Trophoblast cell (in vitro differentiated cells and primary cell): ENCODE data around the gene YKT6.

Source experiments
- DNase-seq, 2 donors: peaks; one replicate each; pipeline ENCODE4 v3.0.0-alpha.2; 2016
- H2AFZ ChIP-seq: 2 replicates; pipeline ENCODE4 v1.6.1; 2013; ENCODE audit warnings: low read length, moderate library complexity, mild to moderate bottlenecking; ENCODE audit not compliant: insufficient read depth, poor library complexity
- H2AK5ac ChIP-seq: 2 replicates; pipeline ENCODE4 v1.6.1; 2013; ENCODE audit warnings: mild to moderate bottlenecking, low read length
- H2BK120ac ChIP-seq: 2 replicates; pipeline ENCODE4 v1.6.1; 2013; ENCODE audit warnings: low read length, mild to moderate bottlenecking, moderate library complexity; ENCODE audit not compliant: insufficient read depth, poor library complexity
- H2BK12ac ChIP-seq: 2 replicates; pipeline ENCODE4 v1.6.1; 2013; ENCODE audit warnings: mild to moderate bottlenecking, low read length, moderate library complexity
- H2BK5ac ChIP-seq: 2 replicates; pipeline ENCODE4 v1.6.1; 2013; ENCODE audit warnings: low read length, low read depth, moderate library complexity, mild to moderate bottlenecking; ENCODE audit not compliant: poor library complexity
- H3K14ac ChIP-seq: 2 replicates; pipeline ENCODE4 v1.6.1; 2013; ENCODE audit warnings: mild to moderate bottlenecking, low read length
- H3K18ac ChIP-seq: 2 replicates; pipeline ENCODE4 v1.6.1; 2013; ENCODE audit warnings: mild to moderate bottlenecking, low read length
- H3K23ac ChIP-seq: 2 replicates; pipeline ENCODE4 v1.6.1; 2013; ENCODE audit warnings: low read length
- H3K27ac ChIP-seq: 2 replicates; pipeline ENCODE4 v1.5.1; 2013; ENCODE audit warnings: low read depth, mild to moderate bottlenecking, inconsistent platforms, low read length, moderate library complexity
- H3K27me3 ChIP-seq: 2 replicates; pipeline ENCODE4 v1.6.1; 2013; ENCODE audit warnings: inconsistent platforms, mild to moderate bottlenecking, low read length, moderate library complexity; ENCODE audit not compliant: insufficient read depth
- H3K36me3 ChIP-seq, 2 experiments: 1 replicate in 1 of 2; 2 replicates in 1 of 2; pipeline ENCODE4 v1.6.1; 2013; ENCODE audit warnings: low read length in 2 of 2, mild to moderate bottlenecking in 2 of 2, moderate library complexity in 1 of 2; ENCODE audit not compliant: insufficient read depth in 2 of 2, control insufficient read depth in 1 of 2
- H3K4ac ChIP-seq: 2 replicates; pipeline ENCODE4 v1.6.1; 2013; ENCODE audit warnings: low read depth, mild to moderate bottlenecking, low read length, moderate library complexity
- H3K4me1 ChIP-seq, 2 experiments: 1 replicate in 1 of 2; 2 replicates in 1 of 2; pipeline ENCODE4 v1.6.1; 2013; ENCODE audit warnings: low read length in 2 of 2, mild to moderate bottlenecking in 2 of 2, moderate library complexity in 1 of 2; ENCODE audit not compliant: insufficient read depth in 2 of 2, control insufficient read depth in 1 of 2
- H3K4me2 ChIP-seq: 2 replicates; pipeline ENCODE4 v1.6.1; 2013; ENCODE audit warnings: inconsistent platforms, mild to moderate bottlenecking, low read length, moderate library complexity
- H3K4me3 ChIP-seq: 2 replicates; pipeline ENCODE4 v1.5.1; 2013; ENCODE audit warnings: mild to moderate bottlenecking, low read depth, low read length, inconsistent platforms
- H3K79me1 ChIP-seq: one replicate; pipeline ENCODE4 v1.6.1; 2013; ENCODE audit warnings: low read length
- H3K79me2 ChIP-seq: 2 replicates; pipeline ENCODE4 v1.6.1; 2013; ENCODE audit warnings: low read length, mild to moderate bottlenecking; ENCODE audit not compliant: control insufficient read depth, insufficient read depth, poor library complexity
- H3K9ac ChIP-seq: 2 replicates; pipeline ENCODE4 v1.6.1; 2013; ENCODE audit warnings: mild to moderate bottlenecking, low read length
- H3K9me3 ChIP-seq: 2 replicates; pipeline ENCODE4 v1.6.1; 2013; ENCODE audit warnings: low read depth, mild to moderate bottlenecking, control low read depth, inconsistent platforms, low read length; ENCODE audit not compliant: insufficient read depth
- H4K12ac ChIP-seq: 2 replicates; pipeline ENCODE4 v1.6.1; 2013; ENCODE audit warnings: low read depth, mild to moderate bottlenecking, low read length, moderate library complexity
- H4K8ac ChIP-seq: 2 replicates; pipeline ENCODE4 v1.6.1; 2013; ENCODE audit warnings: low read depth, mild to moderate bottlenecking, low read length, moderate library complexity
- H4K91ac ChIP-seq: one replicate; pipeline ENCODE4 v1.6.1; 2013; ENCODE audit warnings: low read depth, mild to moderate bottlenecking, low read length, moderate library complexity
- WGBS: extraction: QIAGEN DNeasy Blood & Tissue Kit; methylation state at CpG from one replicate; pipeline ENCODE4 v1.1.7; 2013; ENCODE audit warnings: missing lambda C conversion rate; ENCODE audit not compliant: insufficient read length, insufficient coverage; ENCODE audit errors: extremely low coverage; 5-methylcytosine and 5-hydroxymethylcytosine counted together

Gene YKT6

DNA sequence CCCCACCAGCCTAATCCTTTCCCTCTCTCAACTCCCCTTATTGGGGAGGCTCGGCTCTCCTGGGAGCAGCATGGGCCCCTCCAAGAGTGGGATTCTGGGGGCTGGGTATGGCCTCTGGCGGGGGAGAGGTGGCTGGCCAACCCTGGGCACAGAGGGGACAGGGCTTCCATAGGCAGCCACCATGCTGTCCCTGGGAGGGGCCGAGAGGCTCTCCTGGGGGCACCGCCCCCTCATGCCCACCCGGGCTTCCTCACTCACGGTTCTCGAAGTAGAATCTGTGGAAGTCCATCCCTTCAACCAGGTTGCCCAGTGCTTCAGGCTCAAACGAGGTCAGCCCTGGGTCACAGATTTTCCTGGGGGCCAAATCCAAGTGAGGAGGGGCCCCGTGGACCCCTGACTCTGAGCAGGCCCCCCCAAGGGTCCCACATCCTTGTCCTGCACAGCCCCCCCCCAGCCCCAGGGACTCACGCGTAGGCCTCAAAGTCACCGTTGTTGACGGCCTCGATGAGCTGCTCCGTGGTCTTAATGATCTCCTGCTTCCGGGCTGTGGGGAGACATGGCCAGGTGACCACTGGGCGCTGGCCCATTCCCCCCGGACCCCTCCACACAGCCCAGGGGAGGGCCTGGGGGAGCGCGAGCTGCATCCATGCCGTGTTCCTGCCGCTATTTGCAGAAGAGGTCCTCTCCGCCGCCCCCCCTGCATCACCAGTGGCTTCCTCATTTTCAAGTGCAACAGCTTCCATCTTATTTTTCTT is 19.8 kb downstream of the YKT6 start:
- Histone ChIP-seq H4K12ac (no peak overlapping the region), H2AFZ (no peak overlapping the region), H3K79me1 (no peaks in the 10 kb centered on the region), H3K79me2 (no peaks in the 10 kb centered on the region), H3K23ac (no peak overlapping the region), H2AK5ac (no peak overlapping the region), H3K27ac (no peak overlapping the region), H3K9ac (no peak overlapping the region), H2BK120ac (no peak overlapping the region), H3K27me3 (no peaks in the 10 kb centered on the region), H3K36me3 (no peaks in the 10 kb centered on the region), H4K8ac (no peak overlapping the region), H3K4me3 (no peak overlapping the region), H3K9me3 (peaks cover 4% of the 10 kb centered on the region), H3K4me1 (peaks cover 0 to 3% of the 10 kb centered on the region in 2 experiments), H3K14ac (no peak overlapping the region), H3K18ac (no peak overlapping the region), H3K4me2 (no peak overlapping the region), H2BK5ac (no peak overlapping the region), H4K91ac (no peak overlapping the region), H3K4ac (no peak overlapping the region), H2BK12ac (no peak overlapping the region)
- DNase-seq, result no peak
- no CpG with 5 or more reads among the region's 24 CpGs for WGBS

DNA sequence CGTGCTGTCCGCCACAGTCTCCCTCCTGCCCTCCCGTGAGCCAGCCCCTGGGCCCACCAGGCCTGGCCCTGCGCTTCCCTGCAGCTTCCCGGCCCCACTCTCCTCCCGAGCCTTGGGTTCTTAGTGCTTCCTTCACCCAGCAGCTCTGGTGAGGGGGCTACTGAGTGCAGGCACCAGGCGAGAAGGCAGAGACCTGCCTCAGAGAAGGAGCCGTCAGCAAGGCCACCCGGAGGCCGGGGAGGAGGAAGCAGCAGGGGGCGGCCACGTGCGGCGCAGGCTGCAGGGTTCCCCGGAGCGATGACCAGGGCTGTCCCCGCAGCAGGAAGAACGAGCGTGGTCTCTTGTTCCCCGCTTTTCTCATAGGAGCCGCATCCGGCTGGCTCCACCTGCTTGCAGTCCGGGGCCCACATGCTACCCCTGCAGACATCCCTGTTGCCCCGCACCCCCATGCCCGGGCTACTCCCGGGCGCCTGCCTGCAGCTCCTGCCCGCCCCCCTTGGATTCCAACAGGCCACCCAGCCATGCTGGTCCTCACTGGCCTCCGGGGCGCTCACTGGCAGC is 20.5 kb downstream of the YKT6 start:
- no peaks in the 10 kb centered on the region for H3K27me3 ChIP-seq
- H4K91ac ChIP-seq, result no peak overlapping the region
- H3K18ac ChIP-seq, result no peak overlapping the region
- no peak overlapping the region for H3K27ac ChIP-seq
- no peak overlapping the region for H2BK120ac ChIP-seq
- peaks cover 0 to 3% of the 10 kb centered on the region in 2 experiments for H3K4me1 ChIP-seq
- no peaks in the 10 kb centered on the region for H3K79me1 ChIP-seq
- no peaks in the 10 kb centered on the region for H3K79me2 ChIP-seq
- no peak overlapping the region for H3K4me2 ChIP-seq
- H2BK12ac ChIP-seq, result no peak overlapping the region
- H2AFZ ChIP-seq, result no peak overlapping the region
- H3K23ac ChIP-seq, result no peak overlapping the region
- H4K8ac ChIP-seq, result no peak overlapping the region
- no peak for DNase-seq
- no peaks in the 10 kb centered on the region for H3K36me3 ChIP-seq
- no peak overlapping the region for H3K14ac ChIP-seq
- no peak overlapping the region for H3K4ac ChIP-seq
- H2AK5ac ChIP-seq, result no peak overlapping the region
- no peak overlapping the region for H3K9ac ChIP-seq
- WGBS, result no CpG with 5 or more reads among the region's 30 CpGs
- no peak overlapping the region for H4K12ac ChIP-seq
- H2BK5ac ChIP-seq, result no peak overlapping the region
- H3K4me3 ChIP-seq, result no peak overlapping the region
- H3K9me3 ChIP-seq, result peaks cover 4% of the 10 kb centered on the region

DNA sequence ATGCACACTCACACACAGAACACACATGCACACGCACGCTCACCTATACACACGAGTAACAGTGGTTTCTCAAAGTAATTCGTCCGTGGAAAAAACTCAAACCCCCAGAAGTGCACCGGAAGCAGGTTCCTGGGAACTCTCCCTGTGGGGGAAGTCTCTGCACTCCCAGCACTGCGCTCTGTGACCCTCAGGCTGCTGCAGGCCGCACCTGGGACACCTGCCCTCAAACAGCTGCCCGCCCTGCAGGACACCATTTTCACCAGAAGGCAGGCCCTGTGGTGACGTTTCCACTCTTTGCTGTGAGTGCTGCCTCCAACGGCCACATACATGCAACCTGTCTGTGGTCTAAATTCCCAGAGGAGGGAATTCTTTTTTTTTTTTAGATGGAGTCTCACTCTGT is 21.3 kb downstream of the YKT6 start:
- H4K12ac ChIP-seq, result no peak overlapping the region
- H3K9me3 ChIP-seq, result peaks cover 4% of the 10 kb centered on the region
- H3K27me3 ChIP-seq, result no peaks in the 10 kb centered on the region
- no peak overlapping the region for H3K9ac ChIP-seq
- H3K4me1 ChIP-seq, result peaks cover 0 to 3% of the 10 kb centered on the region in 2 experiments
- H3K4ac ChIP-seq, result no peak overlapping the region
- H2BK5ac ChIP-seq, result no peak overlapping the region
- H3K18ac ChIP-seq, result no peak overlapping the region
- H4K8ac ChIP-seq, result no peak overlapping the region
- no peaks in the 10 kb centered on the region for H3K79me1 ChIP-seq
- H3K36me3 ChIP-seq, result no peaks in the 10 kb centered on the region
- H3K4me3 ChIP-seq, result no peak overlapping the region
- DNase-seq, result no peak
- H3K14ac ChIP-seq, result no peak overlapping the region
- H2BK12ac ChIP-seq, result no peak overlapping the region
- H2AFZ ChIP-seq, result no peak overlapping the region
- no peak overlapping the region for H2AK5ac ChIP-seq
- no peak overlapping the region for H3K4me2 ChIP-seq
- no CpG with 5 or more reads among the region's 11 CpGs for WGBS
- H2BK120ac ChIP-seq, result no peak overlapping the region
- no peak overlapping the region for H3K23ac ChIP-seq
- no peak overlapping the region for H4K91ac ChIP-seq
- H3K27ac ChIP-seq, result no peak overlapping the region
- H3K79me2 ChIP-seq, result no peaks in the 10 kb centered on the region

DNA sequence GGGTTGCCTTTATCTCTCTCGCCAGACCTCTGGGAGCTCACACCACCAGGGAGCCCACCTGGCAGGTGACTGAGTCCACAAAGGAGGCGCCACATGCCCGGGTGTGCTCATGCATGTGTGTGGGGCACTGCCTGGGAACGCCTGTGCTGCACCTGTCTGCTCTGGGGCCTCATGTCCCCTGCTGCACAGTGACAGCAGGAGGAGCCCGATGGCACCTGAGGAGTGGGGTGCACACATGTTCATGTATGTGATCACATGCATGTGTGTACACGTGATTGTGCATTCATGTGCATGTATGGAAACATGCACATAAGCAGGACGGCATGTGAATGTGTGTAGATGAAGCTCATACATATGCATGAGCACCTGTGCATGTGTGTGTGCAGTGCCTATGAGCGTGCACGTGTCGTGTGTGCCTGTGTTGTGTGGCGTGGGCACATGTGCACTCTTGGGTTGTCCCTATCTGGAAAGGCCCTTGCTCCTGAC is 22.0 kb downstream of the YKT6 start:
- Histone ChIP-seq H2BK12ac (no peak overlapping the region), H3K4me2 (no peak overlapping the region), H3K79me2 (no peaks in the 10 kb centered on the region), H3K14ac (no peak overlapping the region), H4K8ac (no peak overlapping the region), H3K79me1 (no peaks in the 10 kb centered on the region), H3K36me3 (no peaks in the 10 kb centered on the region), H2BK120ac (no peak overlapping the region), H3K4ac (no peak overlapping the region), H2AK5ac (no peak overlapping the region), H3K4me3 (no peak overlapping the region), H2BK5ac (no peak overlapping the region), H3K4me1 (peaks cover 0 to 3% of the 10 kb centered on the region in 2 experiments), H3K18ac (no peak overlapping the region), H3K9ac (no peak overlapping the region), H3K27ac (no peak overlapping the region), H3K9me3 (peaks cover 4% of the 10 kb centered on the region), H4K91ac (no peak overlapping the region), H3K27me3 (no peaks in the 10 kb centered on the region), H4K12ac (no peak overlapping the region), H2AFZ (no peak overlapping the region), H3K23ac (no peak overlapping the region)
- DNase-seq, result no peak
- WGBS, result no CpG with 5 or more reads among the region's 11 CpGs
